Keratinocyte (primary cell): ENCODE results near the gene APOBEC4. TPM values are rescaled to one million over a fixed set of nuclear protein-coding genes. Genes with fewer than 3 reads are reported as not detected.

ENCODE experiments used
- DNase-seq: peaks from one replicate; pipeline ENCODE4 v3.0.0-alpha.2; 2011; ENCODE audit warnings: low read depth, missing footprints, low spot score
- FAIRE-seq: peaks from 2 replicates; lab custom pipeline; 2011; peaks lifted over from hg19 to GRCh38; lab: Jason Lieb, UNC
- H2AFZ ChIP-seq: 2 replicates; pipeline ENCODE4 v1.6.0; 2012; ENCODE audit warnings: low read length, control low read depth, inconsistent platforms; ENCODE audit not compliant: control insufficient read depth
- H3K27ac ChIP-seq: 2 replicates; pipeline ENCODE4 v1.5.1; 2011; ENCODE audit warnings: low read length; ENCODE audit not compliant: control insufficient read depth, insufficient read depth
- H3K27me3 ChIP-seq: 3 replicates; pipeline ENCODE4 v1.6.0; 2011; ENCODE audit warnings: low read length; ENCODE audit not compliant: control insufficient read depth, insufficient read depth; ENCODE audit errors: extremely low read depth
- H3K36me3 ChIP-seq, 2 experiments: 2 replicates in 1 of 2; 3 replicates in 1 of 2; pipeline ENCODE4 v1.5.1; 2011; ENCODE audit warnings: low read length in 2 of 2, mild to moderate bottlenecking in 1 of 2; ENCODE audit not compliant: control insufficient read depth in 2 of 2, insufficient read depth in 2 of 2; ENCODE audit errors: extremely low read depth in 1 of 2
- H3K4me1 ChIP-seq: 3 replicates; pipeline ENCODE4 v1.5.1; 2011; ENCODE audit warnings: low read length; ENCODE audit not compliant: control insufficient read depth, insufficient read depth; ENCODE audit errors: extremely low read depth
- H3K4me2 ChIP-seq: 3 replicates; pipeline ENCODE4 v1.6.0; 2011; ENCODE audit warnings: low read depth, low read length; ENCODE audit not compliant: control insufficient read depth, insufficient read depth; ENCODE audit errors: extremely low read depth
- H3K4me3 ChIP-seq, 3 experiments: fragments of 200-600 bp in 1 of 3; sonication (generic) in 1 of 3; 2 replicates in 2 of 3; 3 replicates in 1 of 3; pipeline ENCODE4 v1.5.1; 2011 to 2016; ENCODE audit warnings: low read length in 3 of 3, mild to moderate bottlenecking in 3 of 3, control low read depth in 2 of 3, inconsistent platforms in 1 of 3, low read depth in 1 of 3, mixed read lengths in 1 of 3, mixed run types in 1 of 3, moderate library complexity in 1 of 3; ENCODE audit not compliant: control insufficient read depth in 2 of 3, insufficient read depth in 2 of 3; ENCODE audit errors: extremely low read depth in 1 of 3
- H3K79me2 ChIP-seq: 2 replicates; pipeline ENCODE4 v1.6.0; 2012; ENCODE audit warnings: low read length; ENCODE audit not compliant: control insufficient read depth, insufficient read depth
- H3K9ac ChIP-seq: 3 replicates; pipeline ENCODE4 v1.6.0; 2011; ENCODE audit warnings: low read length; ENCODE audit not compliant: control insufficient read depth, insufficient read depth; ENCODE audit errors: extremely low read depth
- H3K9me1 ChIP-seq: 3 replicates; pipeline ENCODE4 v1.6.0; 2011; ENCODE audit warnings: low read length; ENCODE audit not compliant: control insufficient read depth, insufficient read depth; ENCODE audit errors: extremely low read depth
- H3K9me3 ChIP-seq: 2 replicates; pipeline ENCODE4 v1.5.1; 2012; ENCODE audit warnings: low read depth, low read length; ENCODE audit not compliant: control insufficient read depth
- H4K20me1 ChIP-seq: 3 replicates; pipeline ENCODE4 v1.6.0; 2011; ENCODE audit warnings: low read length; ENCODE audit not compliant: control insufficient read depth, insufficient read depth; ENCODE audit errors: extremely low read depth
- CTCF ChIP-seq, 3 experiments: IDR thresholded peaks in 1 of 3; conservative IDR thresholded peaks in 1 of 3; optimal IDR thresholded peaks in 1 of 3; 2 replicates in 2 of 3; 3 replicates in 1 of 3; pipeline versions ENCODE3 to v1.5.1; 2011; ENCODE audit warnings: low read length in 3 of 3, mild to moderate bottlenecking in 3 of 3, moderate library complexity in 2 of 3, control low read depth in 1 of 3, inconsistent platforms in 1 of 3; ENCODE audit not compliant: insufficient read depth in 2 of 3; ENCODE audit errors: extremely low read depth in 1 of 3
- EZH2 ChIP-seq: IDR thresholded peaks from one replicate; pipeline ENCODE4 v1.6.1; 2012; ENCODE audit warnings: inconsistent platforms, mild to moderate bottlenecking, low read length, moderate library complexity
- dilution Hi-C: fragments of 300-500 bp; cut with MboI; formaldehyde crosslinking; loops from one replicate; pipeline ENCODE4 v1.7.0; 2020; ENCODE audit warnings: low sequenced_read_pairs; ENCODE audit not compliant: extremely low pct_ligation_motif_present
- polyA plus RNA-seq, 5 experiments: library from polyadenylated mRNA; depleted of rRNA in 3 of 5; stranded (reverse) in 3 of 5; stranded (forward) in 1 of 5; unstranded in 1 of 5; fragments of >200 nt; gene quantifications; 1 replicate in 1 of 5; 2 replicates in 3 of 5; 3 replicates in 1 of 5; pipeline versions ENCODE4 v1.2.1 to v1.2.3, GENCODE V29; 2011 to 2012; ENCODE audit warnings: missing spikeins in 2 of 5, low read depth in 1 of 5, low replicate concordance in 1 of 5

The APOBEC4 gene
- polyA plus RNA-seq, 1 donor (not counting 4 experiments of a cell fraction or from before 2014, with no cell fraction given), result not detected

- Histone ChIP-seq H3K9ac (no peak overlapping the region), H3K9me3 (no peaks in the 10 kb centered on the region), H3K4me3 (no peak overlapping the region), H3K27ac (no peak overlapping the region), H3K4me2 (no peak overlapping the region), H3K4me1 (no peaks in the 10 kb centered on the region), H3K79me2 (no peaks in the 10 kb centered on the region), H3K9me1 (no peaks in the 10 kb centered on the region), H2AFZ (no peak overlapping the region), H3K27me3 (no peaks in the 10 kb centered on the region), H4K20me1 (no peaks in the 10 kb centered on the region), H3K36me3 (no peaks in the 10 kb centered on the region)
- dilution Hi-C loops, result no loop called here
- no peak for DNase-seq
- TF ChIP-seq CTCF (optimal IDR thresholded peaks at IDR 0.05 in 1 of 3, IDR thresholded peaks at IDR 0.05 in 1 of 3, conservative IDR thresholded peaks at IDR 0.05 in 1 of 3; ENCODE audit: extremely low read depth in 1 of 3, insufficient read depth in 2 of 3, low read length in 3 of 3), result no peak
- TF ChIP-seq EZH2, result no peak
- FAIRE-seq, result no peak
Measured at GRCh38 chr1:183602510-183602909, 50.6 kb downstream of the APOBEC4 start.

GRCh38 chr1:183600634-183601033 is 52.5 kb downstream of the APOBEC4 start:
- TF ChIP-seq CTCF (optimal IDR thresholded peaks at IDR 0.05 in 1 of 3, IDR thresholded peaks at IDR 0.05 in 1 of 3, conservative IDR thresholded peaks at IDR 0.05 in 1 of 3; ENCODE audit: extremely low read depth in 1 of 3, insufficient read depth in 2 of 3, low read length in 3 of 3) (no peak), EZH2 (no peak)
- Histone ChIP-seq H3K9me1 (no peaks in the 10 kb centered on the region), H3K79me2 (no peaks in the 10 kb centered on the region), H3K9me3 (no peaks in the 10 kb centered on the region), H3K9ac (no peak overlapping the region), H3K27me3 (no peaks in the 10 kb centered on the region), H3K4me3 (no peak overlapping the region), H3K4me2 (no peak overlapping the region), H3K4me1 (no peaks in the 10 kb centered on the region), H3K36me3 (no peaks in the 10 kb centered on the region), H4K20me1 (no peaks in the 10 kb centered on the region), H2AFZ (no peak overlapping the region), H3K27ac (no peak overlapping the region)
- DNase-seq, result no peak
- FAIRE-seq, result no peak
- dilution Hi-C loops, result no loop called here
